Measurements from ENCODE around the gene TERT.

- TF ChIP-seq, protein P1, sequence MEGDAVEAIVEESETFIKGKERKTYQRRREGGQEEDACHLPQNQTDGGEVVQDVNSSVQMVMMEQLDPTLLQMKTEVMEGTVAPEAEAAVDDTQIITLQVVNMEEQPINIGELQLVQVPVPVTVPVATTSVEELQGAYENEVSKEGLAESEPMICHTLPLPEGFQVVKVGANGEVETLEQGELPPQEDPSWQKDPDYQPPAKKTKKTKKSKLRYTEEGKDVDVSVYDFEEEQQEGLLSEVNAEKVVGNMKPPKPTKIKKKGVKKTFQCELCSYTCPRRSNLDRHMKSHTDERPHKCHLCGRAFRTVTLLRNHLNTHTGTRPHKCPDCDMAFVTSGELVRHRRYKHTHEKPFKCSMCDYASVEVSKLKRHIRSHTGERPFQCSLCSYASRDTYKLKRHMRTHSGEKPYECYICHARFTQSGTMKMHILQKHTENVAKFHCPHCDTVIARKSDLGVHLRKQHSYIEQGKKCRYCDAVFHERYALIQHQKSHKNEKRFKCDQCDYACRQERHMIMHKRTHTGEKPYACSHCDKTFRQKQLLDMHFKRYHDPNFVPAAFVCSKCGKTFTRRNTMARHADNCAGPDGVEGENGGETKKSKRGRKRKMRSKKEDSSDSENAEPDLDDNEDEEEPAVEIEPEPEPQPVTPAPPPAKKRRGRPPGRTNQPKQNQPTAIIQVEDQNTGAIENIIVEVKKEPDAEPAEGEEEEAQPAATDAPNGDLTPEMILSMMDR (conservative IDR thresholded peaks at IDR 0.05 in 1 of 2, IDR thresholded peaks at IDR 0.05 in 1 of 2; ENCODE audit: extremely low read depth in 1 of 2, insufficient read depth in 1 of 2, low read depth in 1 of 2, low read length in 2 of 2), result no peak
- no peak for TF ChIP-seq EZH2 (IDR thresholded peaks at IDR 0.05; ENCODE audit: borderline replicate concordance, low read length)
Measured at GRCh38 chr5:1324301-1324700, 29.4 kb upstream of the TERT start.

Data from mammary epithelial cell (primary cell).